ENCODE data around the gene FOXJ3. TPM values are rescaled to one million over a fixed set of nuclear protein-coding genes. Genes with fewer than 3 reads are reported as not detected.

The FOXJ3 gene
- total RNA-seq, 1 donor from 2014 or later = 46.2 TPM

GRCh38 chr1:42139444-42139843 is 195.6 kb downstream of the FOXJ3 start:
- intact Hi-C loops (cut with DNase I) = no loop called here
- no peak for DNase-seq (ENCODE audit: low spot score)

DNA sequence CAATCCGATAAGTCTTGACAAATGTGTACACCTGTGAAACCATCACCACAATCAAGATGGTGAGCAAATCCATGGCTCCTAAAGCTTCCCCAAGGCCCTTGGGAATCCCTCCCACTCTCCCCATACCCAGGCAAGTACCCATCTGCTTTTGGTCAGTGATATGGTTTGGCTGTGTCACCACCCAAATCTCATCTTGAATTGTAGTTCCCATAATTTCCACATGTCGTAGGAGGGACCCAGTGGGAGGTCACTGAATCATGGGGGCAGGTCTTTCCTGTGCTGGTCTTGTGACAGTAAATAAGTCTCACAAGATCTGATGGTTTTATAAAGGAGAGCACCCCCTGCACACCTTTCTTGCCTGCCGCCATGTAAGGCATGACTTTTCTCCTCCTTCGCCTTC is 196.4 kb downstream of the FOXJ3 start:
- no peak for DNase-seq (ENCODE audit: low spot score)
- intact Hi-C loops (cut with DNase I) = no loop called here

GRCh38 chr1:42137766-42138165 is 197.3 kb downstream of the FOXJ3 start:
- intact Hi-C loops (cut with DNase I) = no loop called here
- DNase-seq (ENCODE audit: low spot score) = no peak

DNA sequence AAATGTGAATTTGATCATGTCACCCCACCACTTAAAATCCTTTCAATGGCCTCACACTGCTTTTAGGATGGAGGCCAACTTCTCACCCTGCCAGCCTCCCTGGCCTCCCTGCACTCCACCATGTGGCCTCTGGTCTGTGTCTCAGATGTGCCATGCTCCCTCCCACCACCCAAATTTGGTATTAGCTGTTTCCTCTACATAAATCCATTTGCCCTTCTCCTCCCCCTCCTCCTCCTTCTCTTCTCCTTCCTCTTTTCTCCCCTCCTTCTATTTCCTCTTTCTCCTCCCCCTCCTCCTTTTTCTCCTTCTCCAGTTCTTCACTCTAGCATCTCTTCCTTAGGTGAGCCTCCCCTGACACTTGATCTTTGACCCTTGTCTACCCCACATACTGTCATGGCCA is 198.6 kb downstream of the FOXJ3 start:
- no peak for DNase-seq (ENCODE audit: low spot score)

GRCh38 chr1:42135426-42135825 is 199.6 kb downstream of the FOXJ3 start:
- no peak for DNase-seq (ENCODE audit: low spot score)
- intact Hi-C loops (cut with DNase I) = no loop called here

More for the DNA sequence above, 198.6 kb downstream of the FOXJ3 start:
- intact Hi-C loops (cut with DNase I) = no loop called here

- no peak for DNase-seq (ENCODE audit: low spot score)
- intact Hi-C loops (cut with DNase I) = no loop called here
Observed at GRCh38 chr1:42133809-42134526, 201.1 kb downstream of the FOXJ3 start.

DNA sequence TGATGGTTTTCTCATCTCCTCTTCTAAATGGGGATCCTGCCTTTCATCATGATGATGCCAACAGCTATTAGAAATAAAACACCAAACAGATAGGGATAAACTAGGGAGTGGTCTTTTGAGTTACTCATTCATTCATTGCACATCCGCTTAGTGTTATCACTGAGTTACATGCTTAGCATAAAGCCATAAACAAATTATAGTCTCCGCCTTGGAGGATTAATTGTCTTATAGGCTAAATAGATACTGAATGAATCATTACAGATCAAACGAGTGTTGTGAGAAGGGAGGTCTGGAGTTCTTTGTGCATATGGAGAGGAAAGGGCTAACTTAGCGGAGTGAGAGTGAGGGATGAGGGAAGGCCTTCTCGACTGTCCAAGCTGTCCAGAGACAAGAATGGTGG is 201.6 kb downstream of the FOXJ3 start:
- no peak for DNase-seq (ENCODE audit: low spot score)
- intact Hi-C loops (cut with DNase I) = no loop called here

DNA sequence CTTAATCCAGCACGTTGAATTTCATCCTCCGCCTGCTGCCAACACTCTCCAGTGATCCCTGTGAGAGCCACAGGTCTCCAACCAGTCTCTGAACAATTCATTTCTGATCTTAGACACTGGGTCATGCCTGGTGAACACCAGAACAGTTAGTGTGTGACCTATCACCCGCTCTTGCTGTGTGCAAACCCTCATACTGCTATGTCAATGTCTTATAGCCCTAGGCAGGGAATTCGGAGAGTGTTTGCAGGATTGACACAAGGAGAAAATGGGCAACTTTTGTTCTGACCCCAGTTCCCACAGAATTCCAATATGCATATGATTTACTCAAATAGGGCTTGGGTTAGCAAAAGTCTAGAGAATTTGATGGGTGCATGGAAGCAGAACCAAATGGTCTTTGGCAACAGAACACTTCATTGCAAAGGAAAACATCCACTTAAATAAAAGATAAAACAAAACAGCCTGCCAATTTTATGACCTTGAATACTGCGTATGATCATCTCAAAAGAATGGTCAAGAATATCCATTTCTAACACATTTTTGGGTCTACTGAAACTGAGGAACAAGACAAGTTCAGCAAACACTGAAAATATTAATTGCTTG is 204.9 kb downstream of the FOXJ3 start:
- no peak for DNase-seq (ENCODE audit: low spot score)
- intact Hi-C loops (cut with DNase I) = no loop called here

DNA sequence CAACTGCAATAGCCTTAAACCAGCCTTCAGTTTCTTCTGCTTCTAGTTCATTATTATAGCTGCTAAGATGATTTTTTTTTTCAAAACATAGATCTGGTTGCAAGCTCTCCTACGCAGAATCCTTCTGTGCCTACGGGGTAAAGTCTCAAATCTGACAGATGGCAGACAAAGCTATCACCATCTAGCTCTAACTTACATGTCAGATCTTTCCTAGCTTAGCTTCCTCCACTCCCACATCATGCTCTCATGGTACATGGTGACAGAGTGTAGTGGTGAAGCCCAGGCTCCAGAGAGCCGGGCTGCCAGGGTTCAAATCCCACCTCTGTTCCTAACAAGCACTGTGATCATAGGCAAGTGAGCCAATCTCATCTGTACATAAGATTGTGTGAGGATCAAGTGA is 206.1 kb downstream of the FOXJ3 start:
- intact Hi-C loops (cut with DNase I) = no loop called here
- DNase-seq (ENCODE audit: low spot score) = no peak

DNA sequence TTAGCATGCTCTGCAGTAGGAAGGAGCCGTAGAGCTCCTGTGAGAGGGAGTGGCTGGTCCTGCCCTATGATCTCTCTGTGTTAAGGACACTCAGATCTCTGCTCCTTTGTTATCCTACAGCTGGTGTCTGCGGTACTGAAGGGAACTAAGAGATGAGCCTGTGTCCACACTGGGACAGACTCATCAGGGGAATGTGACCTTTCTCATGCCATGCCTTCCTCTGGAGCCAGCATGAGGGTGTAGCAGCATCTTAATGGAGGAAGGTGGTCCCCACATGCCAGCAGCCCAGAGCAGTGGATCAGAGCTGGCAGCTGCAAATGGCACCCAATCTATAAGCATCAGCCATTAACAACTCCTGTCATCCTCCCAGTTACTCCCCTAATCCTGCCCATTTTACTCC is 206.5 kb downstream of the FOXJ3 start:
- no peak for DNase-seq (ENCODE audit: low spot score)
- intact Hi-C loops (cut with DNase I) = no loop called here

DNA sequence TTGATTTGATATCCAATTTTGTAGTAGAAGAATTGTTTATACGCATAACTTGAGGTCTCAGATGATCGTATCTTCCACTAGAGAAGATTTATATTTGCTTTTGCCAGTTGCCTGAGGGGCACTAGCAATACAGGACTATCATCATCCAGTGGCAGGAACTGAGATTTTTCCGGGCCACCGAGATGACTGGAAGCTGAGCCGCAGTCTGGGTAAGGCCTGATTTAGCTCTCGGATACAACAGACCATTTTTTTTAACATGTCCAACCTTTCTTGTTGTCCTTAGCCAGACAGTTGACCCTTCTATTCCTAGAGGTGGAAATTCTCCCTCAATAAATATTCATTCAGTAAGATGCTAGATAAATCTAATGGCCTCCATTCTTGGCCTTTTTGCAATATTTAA is 207.3 kb downstream of the FOXJ3 start:
- no peak for DNase-seq (ENCODE audit: low spot score)
- intact Hi-C loops (cut with DNase I) = no loop called here

Other genes starting within 250 kb of the FOXJ3 start
- not detected for gene GUCA2B, start 181.8 kb downstream of the FOXJ3 start, total RNA-seq
- not detected for gene GUCA2A, start 170.5 kb downstream of the FOXJ3 start, total RNA-seq
- 7.6 TPM for gene RIMKLA, start 45.6 kb upstream of the FOXJ3 start, total RNA-seq
- 1.6 TPM for gene ZMYND12, start 120.8 kb upstream of the FOXJ3 start, total RNA-seq
- 44.3 TPM for gene PPCS, start 121.3 kb upstream of the FOXJ3 start, total RNA-seq
- 2.0 TPM for gene CCDC30, start 128.1 kb upstream of the FOXJ3 start, total RNA-seq

All from cardiac septum (tissue), 1 donor.